ENCODE results near the gene GARRE1. TPM values are rescaled to one million over a fixed set of nuclear protein-coding genes. Genes with fewer than 3 reads are reported as not detected.

The GARRE1 gene
- total and polyA plus RNA-seq, 2 of the 13 experiments (the other 11 are each of a cell fraction or from before 2014, with no cell fraction given): 8.0 to 11.7 TPM

GRCh38 chr19:34228347-34228746 lies 26.0 kb upstream of the GARRE1 start:
- H3K4me1 ChIP-seq (ENCODE audit: insufficient read depth, low read length): peaks cover 22% of the 10 kb centered on the region
- H3K79me2 ChIP-seq (ENCODE audit: insufficient read depth, low read length): no peaks in the 10 kb centered on the region
- H3K4me3 ChIP-seq (replicated peaks in 1 of 3; ENCODE audit: insufficient read depth in 1 of 3, low read depth in 2 of 3, low read length in 3 of 3): no peak overlapping the region
- no peak overlapping the region for H2AFZ ChIP-seq (ENCODE audit: low read length)
- ChIA-PET CTCF (ENCODE audit: low intra/inter-chr PET ratio, low total read pairs) (no interaction called here), POLR2A (no interaction called here)
- no peaks in the 10 kb centered on the region for H3K27me3 ChIP-seq (ENCODE audit: control insufficient read depth in 1 of 2, insufficient read depth in 2 of 2, low read length in 2 of 2)
- H3K9me3 ChIP-seq (ENCODE audit: low read length): no peaks in the 10 kb centered on the region
- ATAC-seq (no peak), FAIRE-seq (no peak), DNase-seq (ENCODE audit: low spot score) (no peak)
- in situ Hi-C loops (cut with HindIII; ENCODE audit: extremely low pct_ligation_motif_present, low pct_unique_long_range_greater_than_20kb): no loop called here
- H3K27ac ChIP-seq (ENCODE audit: extremely low read length, insufficient read depth, low read length): no peak overlapping the region
- 100% methylated on average over 1 of the region's 1 CpG for WGBS (ENCODE audit: low lambda C conversion rate)
- peaks cover 21 to 54% of the 10 kb centered on the region in 2 experiments for H3K36me3 ChIP-seq (replicated peaks in 1 of 2; ENCODE audit: control insufficient read depth in 1 of 2, insufficient read depth in 2 of 2, low read length in 2 of 2)
- no peak overlapping the region for H3K9ac ChIP-seq (ENCODE audit: insufficient read depth, low read depth, low read length)
- TF ChIP-seq ZSCAN30 (CRISPR knock-in tag; IDR thresholded peaks at IDR 0.05) (no peak), IKZF5 (CRISPR knock-in tag; IDR thresholded peaks at IDR 0.05) (no peak), NFYB (CRISPR knock-in tag; IDR thresholded peaks at IDR 0.05) (no peak), CHD4 (IDR thresholded peaks at IDR 0.05; ENCODE audit: borderline replicate concordance, low read length) (no peak), JUNB (CRISPR knock-in tag; IDR thresholded peaks at IDR 0.05; ENCODE audit: borderline replicate concordance) (no peak), SRY (CRISPR knock-in tag; IDR thresholded peaks at IDR 0.05) (no peak), CBX1 (IDR thresholded peaks at IDR 0.05; ENCODE audit: low read depth) (no peak), ZNF326 (CRISPR knock-in tag; IDR thresholded peaks at IDR 0.05; ENCODE audit: borderline replicate concordance) (no peak), ZNF770 (CRISPR knock-in tag; IDR thresholded peaks at IDR 0.05) (no peak), ELF1 (CRISPR knock-in tag; IDR thresholded peaks at IDR 0.05) (no peak), ZNF101 (CRISPR knock-in tag; IDR thresholded peaks at IDR 0.05; ENCODE audit: borderline replicate concordance, low read depth) (no peak), RNF2 (conservative IDR thresholded peaks at IDR 0.05; ENCODE audit: low read depth) (no peak), NAIF1 (CRISPR knock-in tag; IDR thresholded peaks at IDR 0.05; ENCODE audit: borderline replicate concordance) (no peak), SIN3B (IDR thresholded peaks at IDR 0.05; ENCODE audit: low read length) (no peak), ZFY (CRISPR knock-in tag; IDR thresholded peaks at IDR 0.05) (no peak), ZNF503 (CRISPR knock-in tag; IDR thresholded peaks at IDR 0.05) (no peak), ERF (CRISPR knock-in tag; IDR thresholded peaks at IDR 0.05) (no peak)
- BruUV-seq (replicated peaks): no TSS peak
- H4K20me1 ChIP-seq (ENCODE audit: insufficient read depth, low read length): no peaks in the 10 kb centered on the region
- no peak overlapping the region for H3K4me2 ChIP-seq (ENCODE audit: low read depth, low read length)
- intact Hi-C loops (cut with micrococcal nuclease; ENCODE audit: unreplicated experiment): no loop called here
